ENCODE results near the gene HHATL. TPM values are rescaled to one million over a fixed set of nuclear protein-coding genes. Genes with fewer than 3 reads are reported as not detected.

Gene HHATL
- total and polyA plus RNA-seq, 7 donors = 37.0 to 276 (median 166) TPM

DNA sequence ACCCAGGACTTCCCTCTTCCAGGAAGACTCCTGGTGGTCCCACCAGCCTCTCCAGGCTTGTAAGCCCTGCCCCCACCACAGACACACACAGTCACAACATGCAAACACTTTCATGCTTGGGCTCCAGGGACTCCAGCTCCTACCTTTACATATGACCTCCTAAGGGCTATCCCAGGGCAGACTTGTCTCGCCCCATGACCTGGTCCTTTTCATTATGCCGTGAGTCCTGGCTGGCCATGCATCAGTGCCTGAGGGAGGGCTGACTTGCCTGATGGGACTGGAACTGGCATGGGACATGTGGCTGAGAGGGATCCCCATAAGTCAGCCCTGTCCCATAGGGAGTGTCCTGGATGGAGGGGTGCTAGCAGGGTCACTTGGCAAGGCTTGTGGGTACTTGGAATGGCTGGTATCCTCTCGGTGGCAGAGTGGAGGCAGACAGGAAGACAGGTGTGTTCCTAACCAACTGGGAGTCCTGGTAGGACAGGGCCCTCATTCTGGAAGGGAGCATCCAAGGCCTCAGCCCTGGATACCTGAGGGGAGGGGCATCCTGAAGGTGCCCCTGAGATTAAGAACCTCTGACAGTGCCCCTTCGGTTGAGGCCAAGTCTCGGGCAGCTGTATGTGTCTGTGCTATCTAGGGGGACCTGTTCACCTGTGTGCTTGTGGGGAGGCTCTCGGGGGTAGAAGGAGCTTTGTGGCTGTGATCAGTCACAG, 540 bp upstream of the HHATL start:
- Histone ChIP-seq H3K4me1 (peaks cover 61% of the 10 kb centered on the region), H3K27ac (peak overlapping the region; percentile 100), H3K4me3 (peak overlapping the region; percentile 67), H3K27me3 (ENCODE audit: insufficient read depth in 3 of 3, low read length in 2 of 3) (no peaks in the 10 kb centered on the region), H3K9me3 (no peaks in the 10 kb centered on the region), H3K36me3 (ENCODE audit: insufficient read depth in 1 of 2, low read depth in 1 of 2) (peaks cover 0 to 6% of the 10 kb centered on the region in 2 donors)
- intact Hi-C loops (cut with DNase I) = loop anchor here (1.0 to 2.0 kb wide), 3 partner anchors 36 to 41 kb away; no protein-coding TSS in a partner anchor
- 55 to 69% (median 58%) methylated on average over 6 of the region's 6 CpGs for WGBS, 3 donors
- TF ChIP-seq, protein P1, sequence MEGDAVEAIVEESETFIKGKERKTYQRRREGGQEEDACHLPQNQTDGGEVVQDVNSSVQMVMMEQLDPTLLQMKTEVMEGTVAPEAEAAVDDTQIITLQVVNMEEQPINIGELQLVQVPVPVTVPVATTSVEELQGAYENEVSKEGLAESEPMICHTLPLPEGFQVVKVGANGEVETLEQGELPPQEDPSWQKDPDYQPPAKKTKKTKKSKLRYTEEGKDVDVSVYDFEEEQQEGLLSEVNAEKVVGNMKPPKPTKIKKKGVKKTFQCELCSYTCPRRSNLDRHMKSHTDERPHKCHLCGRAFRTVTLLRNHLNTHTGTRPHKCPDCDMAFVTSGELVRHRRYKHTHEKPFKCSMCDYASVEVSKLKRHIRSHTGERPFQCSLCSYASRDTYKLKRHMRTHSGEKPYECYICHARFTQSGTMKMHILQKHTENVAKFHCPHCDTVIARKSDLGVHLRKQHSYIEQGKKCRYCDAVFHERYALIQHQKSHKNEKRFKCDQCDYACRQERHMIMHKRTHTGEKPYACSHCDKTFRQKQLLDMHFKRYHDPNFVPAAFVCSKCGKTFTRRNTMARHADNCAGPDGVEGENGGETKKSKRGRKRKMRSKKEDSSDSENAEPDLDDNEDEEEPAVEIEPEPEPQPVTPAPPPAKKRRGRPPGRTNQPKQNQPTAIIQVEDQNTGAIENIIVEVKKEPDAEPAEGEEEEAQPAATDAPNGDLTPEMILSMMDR (IDR thresholded peaks at IDR 0.05) = no peak
- ATAC-seq = no peak
- DNase-seq = no peak

DNA sequence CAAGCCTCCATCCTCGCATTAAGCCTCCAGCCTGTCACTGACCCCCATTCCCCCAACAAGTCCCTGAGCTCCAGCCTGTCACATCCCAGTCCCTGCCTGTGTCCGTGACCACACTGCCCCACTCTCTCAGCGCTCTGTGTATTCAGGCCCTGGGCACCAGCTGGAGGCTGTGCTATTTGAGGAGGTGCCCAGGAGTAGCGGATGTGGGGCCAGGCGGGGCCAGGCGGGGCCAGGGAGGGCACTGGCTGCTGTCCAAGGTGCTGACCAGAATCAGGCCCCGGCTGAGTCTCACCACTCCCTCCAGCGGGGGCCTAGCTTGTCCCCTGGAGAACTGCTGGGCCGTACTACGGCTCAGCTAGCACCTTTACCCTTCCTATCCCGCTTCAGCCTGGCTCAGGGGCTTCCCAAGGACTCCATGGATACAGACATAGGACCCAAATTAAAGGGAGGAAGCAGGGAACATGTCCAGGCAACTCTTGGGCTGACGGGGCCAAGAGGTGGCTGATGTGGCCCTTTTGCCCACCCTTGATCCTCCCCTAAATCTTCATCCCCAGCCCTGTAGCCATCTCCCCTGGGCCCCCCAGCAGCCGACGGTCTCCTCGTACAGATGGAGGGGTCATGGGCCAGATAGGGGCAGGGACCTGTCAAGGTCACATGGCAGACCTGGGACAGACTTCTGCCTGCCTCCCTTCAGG, 1.1 kb downstream of the HHATL start:
- H3K27ac ChIP-seq = peak overlapping the region; percentile 100
- DNase-seq (peak; percentile 85 to 97), ATAC-seq (peak; percentile 69 to 75 (median 73))
- WGBS, 3 donors = 4 to 12% (median 8%) methylated on average over 14 to 15 of the region's 15 CpGs
- H3K36me3 ChIP-seq (ENCODE audit: insufficient read depth in 1 of 2, low read depth in 1 of 2) = peaks cover 0 to 10% of the 10 kb centered on the region in 2 donors
- H3K9me3 ChIP-seq = no peaks in the 10 kb centered on the region
- no peaks in the 10 kb centered on the region for H3K27me3 ChIP-seq (ENCODE audit: insufficient read depth in 3 of 3, low read length in 2 of 3)
- intact Hi-C loops (cut with DNase I) = loop anchor here (1.0 to 2.0 kb wide), 4 partner anchors 17 to 43 kb away; partner anchors contain the start of gene KLHL40 (in 1 of the 2)
- peaks cover 59% of the 10 kb centered on the region for H3K4me1 ChIP-seq
- H3K4me3 ChIP-seq = peak overlapping the region; percentile 67
- TF ChIP-seq, protein P1 (IDR thresholded peaks at IDR 0.05) = peak; percentile 26

DNA sequence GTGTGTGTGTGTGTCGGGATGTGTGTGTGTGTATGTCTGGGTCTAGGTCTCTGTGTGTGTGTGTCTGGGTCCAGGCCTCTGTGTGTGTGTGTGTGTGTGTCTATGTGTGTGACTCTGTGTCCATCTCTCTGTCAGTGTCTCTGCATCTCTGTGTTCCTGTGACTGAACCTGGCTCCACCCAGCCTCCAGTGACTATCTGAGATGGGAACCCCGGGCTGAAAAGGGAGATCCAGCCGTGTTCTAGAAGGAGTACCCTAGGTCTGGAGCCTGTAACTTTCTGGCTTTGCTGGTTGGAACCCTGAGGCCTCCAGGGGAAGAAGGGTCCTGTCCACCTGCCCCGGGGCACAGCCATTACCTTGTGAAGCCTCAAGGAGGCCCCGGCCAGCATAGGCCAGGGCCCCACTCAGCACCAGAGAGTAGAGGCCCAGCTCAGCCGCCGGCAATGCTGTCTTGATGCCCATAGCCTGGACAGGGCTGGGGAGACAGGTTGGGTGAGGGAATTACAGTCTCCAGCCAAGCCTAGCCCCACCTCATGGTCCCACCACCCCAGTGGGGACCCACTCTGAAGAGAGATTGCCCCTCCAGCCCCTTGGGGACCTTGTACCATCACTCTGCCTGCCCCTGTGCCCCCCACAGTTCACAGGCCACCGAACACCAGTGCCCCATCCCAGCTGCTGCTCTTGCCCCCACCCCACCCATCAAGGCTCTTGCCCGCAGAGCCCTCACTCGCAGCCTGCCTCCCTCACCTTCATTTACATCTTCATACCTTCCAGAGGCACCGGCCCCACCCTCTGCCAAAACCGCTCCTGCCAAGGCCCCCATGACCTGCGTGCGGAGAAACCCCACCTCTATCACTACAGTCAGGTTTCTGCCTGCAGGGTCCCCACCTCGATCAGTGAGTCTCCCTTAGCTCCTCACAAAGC, 2.0 kb downstream of the HHATL start:
- TF ChIP-seq, protein P1 (IDR thresholded peaks at IDR 0.05) = no peak
- 39 to 50% (median 42%) methylated on average over 12 to 15 of the region's 15 CpGs for WGBS, 3 donors
- peak overlapping the region; percentile 100 for H3K27ac ChIP-seq
- peaks cover 51% of the 10 kb centered on the region for H3K4me1 ChIP-seq
- H3K36me3 ChIP-seq (ENCODE audit: insufficient read depth in 1 of 2, low read depth in 1 of 2) = peaks cover 0 to 10% of the 10 kb centered on the region in 2 donors
- H3K27me3 ChIP-seq (ENCODE audit: insufficient read depth in 3 of 3, low read length in 2 of 3) = no peaks in the 10 kb centered on the region
- ATAC-seq (peak in 2 of 4 donors; percentile 11 to 21), DNase-seq (peak in 1 of 2 donors; percentile 59)
- intact Hi-C loops (cut with DNase I) = loop anchor here in 1 of 2 donors (2.0 kb wide), 1 partner anchor 16 kb away; the partner anchor contains the start of gene KLHL40
- peak overlapping the region; percentile 67 for H3K4me3 ChIP-seq
- no peaks in the 10 kb centered on the region for H3K9me3 ChIP-seq

DNA sequence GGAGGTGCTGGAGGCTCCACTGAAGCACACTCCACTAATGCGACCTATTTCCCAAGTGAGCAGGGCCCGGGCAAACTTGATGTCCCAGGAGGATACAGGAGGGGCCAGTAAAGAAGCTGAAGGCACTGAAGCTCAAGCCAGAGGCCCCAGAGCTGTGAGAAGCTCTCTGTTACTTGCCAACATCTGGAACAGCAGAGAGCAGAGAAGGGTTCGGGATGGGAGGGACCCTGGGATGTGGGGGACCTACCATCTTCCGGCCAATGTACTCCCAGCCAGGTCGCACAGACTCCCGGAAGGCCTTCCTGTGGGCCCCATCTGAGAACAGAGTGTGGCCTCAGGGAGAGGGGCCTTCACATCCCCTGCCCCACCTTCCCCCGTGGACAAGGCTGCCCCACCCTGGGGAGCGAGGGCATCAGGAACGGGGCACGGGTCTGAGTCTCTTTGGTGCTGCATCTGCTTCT, 3.1 kb downstream of the HHATL start:
- intact Hi-C loops (cut with DNase I) = no loop called here
- 41 to 54% (median 50%) methylated on average over 10 of the region's 10 CpGs for WGBS, 3 donors
- Histone ChIP-seq H3K36me3 (ENCODE audit: insufficient read depth in 1 of 2, low read depth in 1 of 2) (peaks cover 0 to 10% of the 10 kb centered on the region in 2 donors), H3K27me3 (ENCODE audit: insufficient read depth in 3 of 3, low read length in 2 of 3) (no peaks in the 10 kb centered on the region), H3K9me3 (no peaks in the 10 kb centered on the region), H3K4me3 (peak overlapping the region; percentile 36), H3K27ac (peak overlapping the region; percentile 100), H3K4me1 (peaks cover 41% of the 10 kb centered on the region)
- TF ChIP-seq, protein P1 (IDR thresholded peaks at IDR 0.05) = no peak
- DNase-seq = no peak
- no peak for ATAC-seq

Measured in psoas muscle (tissue), 8 donors.